GM19025 (cell line): Measurements from ENCODE around the gene DNMT3A.

ENCODE experiments used
- ATAC-seq: cut with Tn5 transposase; IDR thresholded peaks from one replicate; pipeline ENCODE4 v1.9.1; 2021; ENCODE audit warnings: mild to moderate bottlenecking, low read depth, moderate library complexity; ENCODE audit not compliant: unreplicated experiment

The DNMT3A gene

GRCh38 chr2:25341753-25342371 lies at the start of gene DNMT3A:
TSS of gene DNMT3A (minus strand) at chr2:25341925. CDS start at chr2:25313984, 27,941 bp downstream.
- peak; percentile 32 for ATAC-seq

GRCh38 chr2:25389161-25389560 lies 47.4 kb upstream of the DNMT3A start:
- no peak for ATAC-seq

- ATAC-seq: no peak
Measured at GRCh38 chr2:25388491-25388890, 46.8 kb upstream of the DNMT3A start.

- ATAC-seq: no peak
Measured at GRCh38 chr2:25387876-25388449, 46.2 kb upstream of the DNMT3A start.

GRCh38 chr2:25386971-25387875 lies 45.5 kb upstream of the DNMT3A start:
- ATAC-seq: no peak

GRCh38 chr2:25385910-25386309 lies 44.2 kb upstream of the DNMT3A start:
- ATAC-seq: no peak

GRCh38 chr2:25383806-25384205 lies 42.1 kb upstream of the DNMT3A start:
- ATAC-seq: no peak

GRCh38 chr2:25381502-25381901 lies 39.8 kb upstream of the DNMT3A start:
- no peak for ATAC-seq

- no peak for ATAC-seq
Measured at GRCh38 chr2:25380586-25381375, 39.1 kb upstream of the DNMT3A start.

- ATAC-seq: no peak
Measured at GRCh38 chr2:25380023-25380422, 38.3 kb upstream of the DNMT3A start.

- ATAC-seq: no peak
Measured at GRCh38 chr2:25379535-25379934, 37.8 kb upstream of the DNMT3A start.

GRCh38 chr2:25378731-25379490 lies 37.2 kb upstream of the DNMT3A start:
- ATAC-seq: no peak

GRCh38 chr2:25377822-25378421 lies 36.2 kb upstream of the DNMT3A start:
- ATAC-seq: no peak

GRCh38 chr2:25376750-25377621 lies 35.3 kb upstream of the DNMT3A start:
- peak; percentile 97 for ATAC-seq

GRCh38 chr2:25375989-25376545 lies 34.3 kb upstream of the DNMT3A start:
- ATAC-seq: no peak

GRCh38 chr2:25375371-25375988 lies 33.8 kb upstream of the DNMT3A start:
- no peak for ATAC-seq

- ATAC-seq: no peak
Measured at GRCh38 chr2:25374827-25375226, 33.1 kb upstream of the DNMT3A start.

GRCh38 chr2:25374411-25374810 lies 32.7 kb upstream of the DNMT3A start:
- no peak for ATAC-seq
